ENCODE data around the gene KLRC4.
"Not testable (repeated sequence)": the region's sequence is repeated elsewhere in the genome, so short reads cannot be mapped to it uniquely, and the experiment has no call there.

DNA sequence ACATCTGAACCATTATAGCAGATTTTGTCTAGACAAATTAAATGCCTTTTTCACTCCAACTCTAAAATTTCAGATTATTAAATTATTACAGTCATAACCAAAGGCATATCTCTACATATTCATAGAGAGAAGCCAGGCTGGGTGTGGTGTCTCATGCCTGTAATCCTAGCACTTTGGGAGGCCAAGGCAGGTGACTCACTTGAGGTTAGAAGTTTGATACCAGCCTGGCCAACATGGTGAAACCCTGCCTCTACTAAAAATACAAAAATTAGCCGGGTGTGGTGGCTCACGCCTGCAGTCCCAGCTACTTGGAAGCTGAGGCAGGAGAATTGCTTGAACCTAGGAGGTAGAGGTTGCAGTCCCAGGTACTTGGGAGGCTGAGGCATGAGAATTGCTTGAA, 30.8 kb downstream of the KLRC4 start:
- TF ChIP-seq, protein P1, sequence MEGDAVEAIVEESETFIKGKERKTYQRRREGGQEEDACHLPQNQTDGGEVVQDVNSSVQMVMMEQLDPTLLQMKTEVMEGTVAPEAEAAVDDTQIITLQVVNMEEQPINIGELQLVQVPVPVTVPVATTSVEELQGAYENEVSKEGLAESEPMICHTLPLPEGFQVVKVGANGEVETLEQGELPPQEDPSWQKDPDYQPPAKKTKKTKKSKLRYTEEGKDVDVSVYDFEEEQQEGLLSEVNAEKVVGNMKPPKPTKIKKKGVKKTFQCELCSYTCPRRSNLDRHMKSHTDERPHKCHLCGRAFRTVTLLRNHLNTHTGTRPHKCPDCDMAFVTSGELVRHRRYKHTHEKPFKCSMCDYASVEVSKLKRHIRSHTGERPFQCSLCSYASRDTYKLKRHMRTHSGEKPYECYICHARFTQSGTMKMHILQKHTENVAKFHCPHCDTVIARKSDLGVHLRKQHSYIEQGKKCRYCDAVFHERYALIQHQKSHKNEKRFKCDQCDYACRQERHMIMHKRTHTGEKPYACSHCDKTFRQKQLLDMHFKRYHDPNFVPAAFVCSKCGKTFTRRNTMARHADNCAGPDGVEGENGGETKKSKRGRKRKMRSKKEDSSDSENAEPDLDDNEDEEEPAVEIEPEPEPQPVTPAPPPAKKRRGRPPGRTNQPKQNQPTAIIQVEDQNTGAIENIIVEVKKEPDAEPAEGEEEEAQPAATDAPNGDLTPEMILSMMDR (IDR thresholded peaks at IDR 0.05) = not testable (repeated sequence)
- TF ChIP-seq POLR2A, POLR2AphosphoS5 (IDR thresholded peaks at IDR 0.05): not testable (repeated sequence)
